OCI-LY3 (cell line): ENCODE measurements around the gene LRRC32.
"Not testable (repeated sequence)": the region's sequence is repeated elsewhere in the genome, so short reads cannot be mapped to it uniquely, and the experiment has no call there.

Experiments used
- H2AFZ ChIP-seq: fragments of 200-600, 300-600 bp; shearing (Covaris generic); 2 replicates; pipeline ENCODE4 v1.6.0; 2014; ENCODE audit warnings: antibody characterized with exemption, low read depth, low read length
- H3K27ac ChIP-seq: fragments of 200-600, 300-600 bp; sonication (generic); 2 replicates; pipeline ENCODE4 v1.5.1; 2014; ENCODE audit warnings: mild to moderate bottlenecking, low read length, moderate library complexity, mixed read lengths
- H3K27me3 ChIP-seq: fragments of 200-600, 300-600 bp; sonication (generic); 2 replicates; pipeline ENCODE4 v1.6.1; 2014; ENCODE audit warnings: low read depth, low read length, mixed read lengths
- H3K36me3 ChIP-seq: fragments of 200-600, 300-600 bp; sonication (generic); replicated peaks from 2 replicates; pipeline ENCODE3; 2014; ENCODE audit warnings: low read depth, low read length, mixed read lengths
- H3K4me1 ChIP-seq: fragments of 300-600, 200-600 bp; sonication (generic); 2 replicates; pipeline ENCODE4 v1.6.1; 2014; ENCODE audit warnings: low read length, mixed read lengths
- H3K4me2 ChIP-seq: fragments of 200-600, 300-600 bp; sonication (generic); 2 replicates; pipeline ENCODE4 v1.6.1; 2014; ENCODE audit warnings: low read length, mixed read lengths
- H3K4me3 ChIP-seq: fragments of 300-600, 200-600 bp; sonication (generic); 2 replicates; pipeline ENCODE4 v1.5.1; 2014; ENCODE audit warnings: antibody characterized with exemption, mild to moderate bottlenecking, low read length, moderate library complexity
- H3K79me2 ChIP-seq: fragments of 300-600, 200-600 bp; shearing (Covaris generic); 2 replicates; pipeline ENCODE4 v1.6.1; 2014; ENCODE audit warnings: mild to moderate bottlenecking, low read length, mixed read lengths
- H3K9ac ChIP-seq: fragments of 300-600, 200-600 bp; shearing (Covaris generic); 2 replicates; pipeline ENCODE4 v1.6.0; 2014; ENCODE audit warnings: mild to moderate bottlenecking, low read length, moderate library complexity
- H3K9me3 ChIP-seq: fragments of 200-600, 300-600 bp; shearing (Covaris generic); 2 replicates; pipeline ENCODE4 v1.6.1; 2014; ENCODE audit warnings: low read length, mixed read lengths; ENCODE audit not compliant: insufficient read depth
- H4K20me1 ChIP-seq: fragments of 200-600, 300-600 bp; sonication (generic); 2 replicates; pipeline ENCODE4 v1.6.1; 2016; ENCODE audit warnings: low read length, mixed read lengths; ENCODE audit not compliant: insufficient read depth
- CTCF ChIP-seq: fragments of 200-600, 300-600 bp; sonication (generic); IDR thresholded peaks from 2 replicates; pipeline ENCODE4 v1.5.1; 2014; ENCODE audit warnings: antibody characterized with exemption, low read length, low read depth
- EZH2phosphoT487 ChIP-seq: fragments of 200-600 bp; shearing (Covaris generic); IDR thresholded peaks from 2 replicates; pipeline ENCODE4 v1.6.1; 2018; ENCODE audit warnings: antibody characterized with exemption, mixed run types, low read depth

The LRRC32 gene

GRCh38 chr11:76646882-76647534, 23.5 kb downstream of the LRRC32 start:
- no peak overlapping the region for H2AFZ ChIP-seq
- peaks cover 9% of the 10 kb centered on the region for H3K9me3 ChIP-seq
- H3K4me1 ChIP-seq: peaks cover 11% of the 10 kb centered on the region
- H3K9ac ChIP-seq: no peak overlapping the region
- peaks cover 4% of the 10 kb centered on the region for H3K36me3 ChIP-seq
- no peaks in the 10 kb centered on the region for H3K79me2 ChIP-seq
- peaks cover 65% of the 10 kb centered on the region for H3K27me3 ChIP-seq
- H3K4me2 ChIP-seq: no peak overlapping the region
- no peak overlapping the region for H3K4me3 ChIP-seq
- H3K27ac ChIP-seq: no peak overlapping the region
- no peak for TF ChIP-seq CTCF
- TF ChIP-seq EZH2phosphoT487: no peak
- no peaks in the 10 kb centered on the region for H4K20me1 ChIP-seq

- Histone ChIP-seq H3K9ac (no peak overlapping the region), H3K4me2 (no peak overlapping the region)
These were observed 26.0 kb downstream of the LRRC32 start for GRCh38 chr11:76644591-76644990.

GRCh38 chr11:76643711-76644110, 26.8 kb downstream of the LRRC32 start:
- H4K20me1 ChIP-seq, H3K27ac ChIP-seq, H2AFZ ChIP-seq, H3K9ac ChIP-seq, H3K9me3 ChIP-seq, H3K4me3 ChIP-seq, H3K4me2 ChIP-seq, H3K79me2 ChIP-seq, H3K36me3 ChIP-seq: not testable (repeated sequence)
- Histone ChIP-seq H3K27me3 (peaks cover 54% of the 10 kb centered on the region), H3K4me1 (peaks cover 31% of the 10 kb centered on the region)

More at GRCh38 chr11:76644591-76644990, 26.0 kb downstream of the LRRC32 start:
- Histone ChIP-seq H3K9me3 (peaks cover 9% of the 10 kb centered on the region), H2AFZ (no peak overlapping the region), H3K4me3 (no peak overlapping the region), H3K36me3 (peaks cover 4% of the 10 kb centered on the region), H3K4me1 (peaks cover 25% of the 10 kb centered on the region), H3K27me3 (peaks cover 61% of the 10 kb centered on the region), H3K27ac (no peak overlapping the region), H4K20me1 (no peaks in the 10 kb centered on the region), H3K79me2 (no peaks in the 10 kb centered on the region)
- TF ChIP-seq EZH2phosphoT487: no peak
- TF ChIP-seq CTCF: no peak

- Histone ChIP-seq H3K4me3 (peak overlapping the region; percentile 41), H3K4me1 (peaks cover 45% of the 10 kb centered on the region), H3K79me2 (no peaks in the 10 kb centered on the region), H4K20me1 (no peaks in the 10 kb centered on the region), H3K27me3 (peaks cover 40% of the 10 kb centered on the region), H3K9me3 (peaks cover 7% of the 10 kb centered on the region), H3K4me2 (peak overlapping the region; percentile 73), H3K27ac (no peak overlapping the region), H3K36me3 (peaks cover 4% of the 10 kb centered on the region), H2AFZ (peak overlapping the region; percentile 10), H3K9ac (peak overlapping the region; percentile 18)
- no peak for TF ChIP-seq EZH2phosphoT487
- no peak for TF ChIP-seq CTCF
These were observed 28.2 kb downstream of the LRRC32 start for GRCh38 chr11:76642341-76642740.
